22Rv1 (cell line): ENCODE measurements around the gene CCDC122.

Experiments
- CTCF ChIP-seq: fragments of 450-650 bp; IDR thresholded peaks from 2 replicates; pipeline ENCODE4 v1.5.1; 2017; ENCODE audit warnings: mild to moderate bottlenecking
- ZFX ChIP-seq: fragments of 450-650 bp; IDR thresholded peaks from 2 replicates; pipeline ENCODE4 v1.6.1; 2017; ENCODE audit warnings: antibody characterized with exemption, borderline replicate concordance

DNA sequence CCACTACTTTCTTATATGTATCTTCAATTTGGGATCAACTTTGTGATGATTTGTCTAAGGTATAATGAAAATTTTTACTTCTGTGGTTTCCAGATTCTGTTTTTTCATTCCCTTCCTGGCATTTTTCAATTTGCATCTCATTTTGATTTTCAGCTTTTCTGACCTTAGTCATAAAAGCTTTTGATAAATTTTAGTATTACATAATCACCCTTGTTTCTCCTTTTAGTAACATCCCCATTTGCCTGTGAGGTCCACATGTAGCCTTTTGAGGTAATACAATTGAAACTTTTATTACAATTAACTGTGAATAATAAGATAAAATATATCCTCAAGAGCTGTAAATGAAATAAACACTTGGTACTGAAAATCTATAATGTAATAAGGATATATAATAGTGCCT is 31.3 kb upstream of the CCDC122 start:
- TF ChIP-seq CTCF: no peak
- no peak for TF ChIP-seq ZFX
